ENCODE results near the gene GNB1L.
"Not testable (repeated sequence)": the region's sequence is repeated elsewhere in the genome, so short reads cannot be mapped to it uniquely, and the experiment has no call there.

Gene GNB1L

DNA sequence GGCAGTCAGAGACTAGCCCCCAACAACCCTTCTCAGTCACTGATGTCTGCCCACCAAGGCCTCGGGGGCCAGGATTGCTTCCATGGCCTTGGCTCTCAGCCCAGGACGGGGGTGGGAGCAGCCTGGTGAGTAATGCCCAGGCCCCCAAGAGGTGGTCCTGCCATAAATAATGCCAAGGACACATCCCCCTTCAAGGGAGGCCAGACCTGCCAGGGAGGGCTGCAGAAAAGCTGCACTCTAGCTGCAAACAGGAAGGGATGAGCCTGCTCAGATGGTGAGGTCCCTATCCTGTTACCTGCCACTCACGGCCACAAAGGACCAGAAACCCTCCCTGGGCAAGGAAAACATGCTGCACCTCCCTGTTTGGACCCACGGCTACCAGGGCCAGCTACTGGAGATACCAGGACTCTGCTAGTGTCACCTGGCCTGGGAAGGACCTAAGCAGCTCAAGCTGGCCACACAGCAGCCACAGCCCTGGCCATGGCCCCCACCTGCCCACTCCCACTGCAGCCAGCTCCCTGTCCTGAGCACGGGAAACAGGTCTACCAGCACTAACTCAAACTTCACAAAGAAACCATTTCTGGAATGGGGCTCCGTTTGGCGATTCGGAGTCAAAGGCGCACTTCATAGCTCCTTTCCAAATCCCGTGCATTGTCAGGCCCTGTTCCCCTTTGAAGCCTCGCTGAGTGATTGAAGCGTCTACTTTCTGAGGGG is 12.1 kb downstream of the GNB1L start:
- DNase-seq = no peak

DNA sequence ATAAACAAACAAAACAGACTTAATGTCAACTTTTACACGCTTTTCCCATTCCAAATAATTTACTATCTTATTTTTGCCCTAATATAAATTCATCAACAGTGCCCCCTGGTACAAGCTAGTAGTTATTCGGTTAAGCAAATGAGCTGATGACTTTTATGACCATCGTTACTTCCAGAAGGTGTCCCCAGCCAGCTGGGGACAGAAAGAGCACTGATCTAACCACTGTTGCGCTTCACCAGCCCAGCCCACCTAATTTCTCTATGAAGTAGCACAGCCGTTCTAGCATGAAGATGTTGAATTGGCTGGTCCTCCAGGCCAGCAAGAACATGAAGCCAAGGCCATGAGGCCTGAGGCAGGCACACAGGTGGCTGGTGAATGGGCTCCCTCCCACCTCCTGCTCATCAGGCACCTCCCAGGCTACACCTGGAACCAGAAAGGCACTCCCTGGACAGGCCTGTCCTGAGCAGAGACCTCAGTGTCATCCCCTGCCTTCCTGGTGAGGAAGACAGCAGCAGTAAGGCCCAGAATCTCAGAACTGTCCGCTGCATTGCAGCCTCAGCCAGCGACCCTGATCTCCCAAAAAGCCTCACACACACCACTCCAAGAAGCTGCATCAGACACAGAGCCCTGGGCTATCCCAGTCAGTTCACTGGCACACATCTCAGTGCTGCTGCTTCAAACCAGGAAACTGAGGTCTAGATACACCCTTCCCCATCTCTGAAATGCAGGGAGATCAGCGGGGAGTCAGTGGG is 12.9 kb downstream of the GNB1L start:
- DNase-seq = no peak

GRCh38 chr22:19840955-19841640 is 13.6 kb downstream of the GNB1L start:
- no peak for DNase-seq

GRCh38 chr22:19840059-19840458 is 14.6 kb downstream of the GNB1L start:
- DNase-seq = no peak

- no peak for DNase-seq
Measured at GRCh38 chr22:19837915-19838314, 16.8 kb downstream of the GNB1L start.

DNA sequence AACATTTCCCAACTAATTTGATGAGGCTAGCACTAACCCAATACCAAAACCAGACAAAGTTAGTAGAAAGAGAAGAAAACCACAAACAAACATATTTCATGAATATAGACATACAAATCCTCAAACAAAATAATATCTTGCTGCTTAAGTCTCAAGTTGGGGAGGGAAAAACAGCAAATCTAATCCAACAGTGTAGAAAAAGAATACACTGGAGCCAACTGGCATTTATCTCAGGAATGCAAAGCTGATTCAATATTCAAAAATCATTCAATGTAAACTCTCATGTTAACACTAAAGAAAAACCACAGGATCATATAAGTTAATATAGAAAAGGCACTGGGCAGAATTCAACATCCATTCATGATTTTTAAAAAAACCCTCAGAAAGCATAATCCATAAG is 18.2 kb downstream of the GNB1L start:
- DNase-seq = no peak

- DNase-seq = no peak
Measured at GRCh38 chr22:19834599-19834998, 20.1 kb downstream of the GNB1L start.

DNA sequence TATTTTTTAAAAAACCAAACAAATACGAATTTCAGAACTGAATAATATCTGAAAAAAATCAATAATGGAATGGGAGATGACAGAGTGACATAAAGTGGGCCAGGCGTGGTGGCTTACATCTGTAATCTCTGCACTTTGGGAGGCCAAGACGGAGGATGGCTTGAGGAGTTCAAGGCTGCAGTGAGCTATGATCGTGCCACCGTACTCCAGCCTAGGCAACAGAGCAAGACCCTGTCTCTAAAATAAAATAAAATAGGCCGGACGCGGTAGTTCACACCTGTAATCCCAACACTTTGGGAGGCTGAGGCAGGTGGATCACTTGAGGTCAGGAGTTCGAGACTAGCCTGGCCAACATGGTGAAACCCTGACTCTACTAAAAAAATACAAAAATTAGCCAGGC is 21.3 kb downstream of the GNB1L start:
- not testable (repeated sequence) for DNase-seq

DNA sequence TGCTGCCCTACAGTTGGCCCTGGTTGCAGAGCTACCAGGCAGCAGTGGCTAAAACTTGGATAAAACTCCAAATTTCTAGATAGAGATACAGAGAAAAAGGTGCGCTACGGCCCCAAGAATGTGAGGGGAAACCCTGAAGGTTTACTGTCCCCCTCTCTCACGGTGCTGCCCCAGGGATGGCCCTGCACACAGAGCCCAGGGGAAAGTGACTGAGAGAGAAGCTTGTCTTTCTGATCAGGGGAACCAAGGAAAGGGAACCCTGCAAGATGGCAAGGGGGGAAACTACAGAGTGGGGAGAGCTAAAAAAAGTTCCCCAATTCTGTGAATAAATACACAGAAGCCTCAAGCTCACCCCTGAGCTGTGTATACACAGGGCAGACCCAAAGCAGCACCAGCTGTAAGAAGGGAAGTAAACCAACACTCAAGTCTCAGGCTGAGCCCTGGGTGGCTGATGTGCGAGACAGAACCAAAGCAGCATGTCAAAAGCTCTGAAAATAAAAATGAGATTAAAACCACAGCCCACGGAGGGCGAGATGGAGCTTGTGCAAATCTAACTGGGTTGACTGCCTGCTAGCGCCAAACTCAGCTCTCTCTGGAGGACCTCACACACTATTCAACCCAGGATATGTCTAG is 22.1 kb downstream of the GNB1L start:
- no peak for DNase-seq

GRCh38 chr22:19831979-19832378 is 22.7 kb downstream of the GNB1L start:
- not testable (repeated sequence) for DNase-seq

- no peak for DNase-seq
Measured at GRCh38 chr22:19831016-19831415, 23.7 kb downstream of the GNB1L start.

- no peak for DNase-seq
Measured at GRCh38 chr22:19828035-19828401, 26.7 kb downstream of the GNB1L start.

DNA sequence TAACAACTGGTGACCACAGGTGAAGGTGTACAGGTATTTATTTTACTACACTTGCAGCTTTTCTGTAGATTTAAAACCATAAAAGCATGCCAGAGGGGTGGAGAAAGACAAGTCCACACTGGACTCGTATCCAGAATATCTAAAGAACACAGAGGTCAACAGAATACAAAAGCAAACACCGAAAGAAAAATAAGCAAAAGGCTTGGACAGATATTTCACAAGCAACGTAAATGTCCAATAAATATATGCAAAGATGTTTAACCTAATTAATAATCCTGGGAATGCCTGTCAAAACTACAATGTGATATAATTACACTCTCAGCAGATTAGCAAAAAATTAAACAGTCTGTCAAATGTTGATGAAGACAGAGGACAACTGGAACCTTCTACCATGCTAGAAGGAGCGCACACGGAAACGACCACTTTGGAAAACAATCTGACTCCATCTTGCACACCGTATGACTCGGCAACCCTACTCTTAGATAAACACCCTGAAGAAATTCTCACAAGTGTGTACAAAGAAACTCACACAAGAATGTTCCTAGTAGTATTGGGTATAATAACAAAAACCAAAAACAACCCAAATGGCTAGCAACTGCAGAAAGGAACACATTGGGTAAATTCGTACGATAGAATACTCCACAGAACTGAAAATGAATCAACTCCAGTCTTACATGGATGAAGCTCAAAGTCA is 27.2 kb downstream of the GNB1L start:
- no peak for DNase-seq

DNA sequence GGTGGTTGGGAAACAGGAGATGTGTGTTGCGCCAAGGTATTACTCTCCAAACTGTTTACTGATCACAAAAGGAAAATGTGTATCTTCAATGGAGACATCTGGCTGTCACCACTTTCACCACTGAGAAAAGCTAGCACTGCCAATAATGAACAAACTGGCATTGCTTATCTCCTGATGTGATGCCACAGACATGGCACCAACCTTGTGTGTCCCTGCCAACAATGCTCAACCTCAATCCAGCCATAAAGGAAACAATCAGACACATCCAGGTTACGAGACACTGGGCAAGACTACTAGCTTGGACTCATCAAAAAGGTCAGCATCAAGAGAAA is 28.1 kb downstream of the GNB1L start:
- DNase-seq = no peak

DNA sequence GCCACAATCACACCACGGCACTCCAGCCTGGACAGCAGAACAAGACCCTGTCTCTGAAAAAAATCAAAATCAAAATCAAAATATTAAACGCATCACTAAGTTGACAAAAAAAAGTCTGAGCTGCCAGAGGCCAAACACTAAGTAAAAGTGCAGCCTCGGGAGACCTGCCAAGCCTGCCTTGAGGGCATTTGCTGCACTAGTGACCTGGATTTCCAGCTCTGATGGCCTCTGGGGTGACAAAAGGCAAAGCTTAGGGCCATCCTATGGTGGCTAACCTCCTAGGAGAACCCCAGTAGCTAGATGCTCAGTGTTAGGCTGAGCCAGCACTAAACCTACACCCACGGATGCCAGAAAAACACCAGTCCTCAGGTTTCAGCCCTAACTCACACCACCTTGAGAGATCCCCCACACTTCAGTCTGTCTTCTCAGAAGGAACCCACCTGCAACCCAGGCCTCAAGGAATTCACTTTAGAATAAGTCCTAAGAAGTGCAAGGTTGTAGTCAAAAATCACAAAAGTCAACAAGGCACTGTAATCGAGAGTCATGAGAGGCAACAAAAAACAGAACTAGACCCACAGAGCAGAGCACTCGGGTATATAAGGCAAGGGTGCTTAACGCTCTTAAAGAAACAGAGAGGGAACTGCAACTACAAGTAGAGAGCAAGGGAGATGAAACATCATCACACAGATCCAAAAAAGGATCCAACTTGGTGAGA is 28.6 kb downstream of the GNB1L start:
- DNase-seq = no peak

DNA sequence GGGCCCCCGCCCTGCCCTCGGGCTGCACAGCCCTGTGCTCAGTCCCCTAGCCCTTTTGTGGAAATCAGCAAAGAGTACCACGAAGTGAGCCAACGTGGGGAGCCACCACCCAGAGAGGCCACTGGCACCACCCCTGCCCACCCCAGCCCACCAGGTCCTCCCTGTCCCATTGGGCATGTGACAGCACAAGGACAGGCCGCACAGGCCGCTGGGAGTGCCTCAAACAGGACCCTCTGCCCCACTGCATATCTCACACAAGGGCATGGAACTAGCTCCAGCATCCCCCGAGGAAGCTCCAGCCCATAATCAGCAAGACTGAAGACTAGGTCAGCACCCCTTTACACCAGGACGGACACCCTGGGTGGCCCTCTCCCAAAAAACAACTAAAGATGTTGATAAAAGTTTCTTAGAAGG is 29.7 kb downstream of the GNB1L start:
- DNase-seq = no peak

DNA sequence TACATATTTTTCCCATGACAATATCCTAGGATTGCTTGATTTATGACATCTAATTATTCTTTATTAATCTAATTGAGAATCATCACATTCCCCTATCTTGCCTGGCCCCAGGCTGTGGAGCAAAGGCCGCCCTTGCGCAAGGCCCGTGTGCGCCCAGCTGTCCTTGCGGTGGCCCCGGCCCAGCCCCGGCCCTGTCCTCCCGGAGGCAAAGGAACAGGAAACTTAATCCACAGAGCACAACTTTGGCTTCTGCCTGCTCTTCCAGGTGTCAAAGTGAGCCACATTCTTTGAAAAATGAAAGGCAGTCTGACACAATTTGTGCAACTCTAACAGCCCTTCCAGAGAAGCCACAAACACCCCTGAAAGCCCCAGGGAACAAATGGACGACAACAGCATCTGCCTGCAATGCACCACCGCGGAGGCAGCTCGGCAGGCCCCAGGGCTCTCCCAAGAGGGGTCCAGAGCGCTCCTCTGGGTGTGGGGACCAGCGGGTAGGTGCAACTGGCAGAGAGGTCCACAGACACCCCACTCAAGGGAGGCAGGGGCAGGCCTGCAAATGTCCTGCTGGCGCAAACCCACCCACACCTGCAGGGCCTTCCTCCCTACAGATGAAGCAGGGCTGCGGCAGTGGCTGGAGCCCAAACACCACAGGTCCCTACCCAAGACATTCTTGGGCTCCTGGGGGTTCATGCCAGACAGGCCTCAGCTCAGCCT is 30.3 kb downstream of the GNB1L start:
- no peak for DNase-seq

DNA sequence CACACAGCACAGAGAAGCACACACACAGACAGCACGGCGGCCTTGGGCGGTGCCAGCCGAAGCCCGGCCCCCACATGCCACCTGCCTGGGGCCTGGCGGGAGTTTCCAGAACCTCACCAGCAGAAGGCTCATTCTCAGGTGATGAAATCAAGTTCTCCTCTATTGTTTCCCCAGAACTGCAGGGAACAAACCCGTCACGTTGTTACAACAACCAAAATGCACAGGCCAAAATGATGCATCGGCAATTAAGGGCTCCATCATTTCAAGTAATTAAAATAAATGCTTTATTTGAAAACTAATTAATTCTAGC is 30.8 kb downstream of the GNB1L start:
- DNase-seq = no peak

- no peak for DNase-seq
Measured at GRCh38 chr22:19823191-19823901, 31.3 kb downstream of the GNB1L start.

- no peak for DNase-seq
Measured at GRCh38 chr22:19822301-19823117, 32.2 kb downstream of the GNB1L start.
